HG03342 (cell line): ENCODE measurements around the gene BAG5.

ENCODE experiments used
- ATAC-seq: cut with Tn5 transposase; IDR thresholded peaks from one replicate; pipeline ENCODE4 v1.9.1; 2021; ENCODE audit warnings: mild to moderate bottlenecking, moderate library complexity; ENCODE audit not compliant: unreplicated experiment

The BAG5 gene

GRCh38 chr14:103535891-103536565 is 26.4 kb downstream of the BAG5 start:
- ATAC-seq = no peak

DNA sequence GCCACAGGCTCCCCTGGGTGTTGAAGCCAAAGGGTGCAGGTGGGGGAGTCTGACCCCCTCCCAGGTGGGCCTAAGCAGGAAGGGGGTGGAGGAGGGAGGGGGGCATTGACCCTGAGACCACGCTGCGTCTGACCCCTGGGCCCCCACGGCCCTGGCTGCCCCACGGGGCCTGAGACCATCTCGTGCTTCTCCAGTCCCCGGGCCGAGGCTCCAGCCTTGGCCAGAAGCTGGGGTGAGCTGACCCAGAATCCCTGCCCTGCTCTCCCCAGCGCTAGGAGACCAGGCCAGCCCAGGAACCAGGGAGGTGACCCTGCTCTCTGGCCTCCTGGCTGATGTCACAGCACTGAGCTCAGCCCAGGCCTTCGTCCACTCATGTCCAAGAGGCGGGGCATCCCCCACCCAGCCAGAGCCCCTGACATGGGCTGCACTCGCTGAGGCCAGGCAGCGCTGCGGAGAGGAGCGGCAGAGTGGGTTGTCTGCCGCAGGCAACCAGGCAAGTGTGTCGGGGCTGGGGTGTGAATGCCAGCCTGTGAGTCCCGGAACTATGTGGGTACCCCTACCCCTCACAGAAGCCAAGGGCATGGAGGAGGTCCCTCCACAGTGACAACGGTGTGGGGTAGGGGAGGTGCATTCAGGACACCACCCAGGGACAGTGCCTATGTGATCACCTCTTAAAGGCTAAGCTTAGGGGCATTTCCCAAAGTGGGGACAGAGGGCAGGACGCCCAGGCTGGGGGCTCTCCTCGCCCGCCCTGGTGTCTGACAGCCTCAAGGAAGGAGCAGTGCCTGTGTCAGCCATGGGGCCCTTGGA is 27.2 kb downstream of the BAG5 start:
- no peak for ATAC-seq

DNA sequence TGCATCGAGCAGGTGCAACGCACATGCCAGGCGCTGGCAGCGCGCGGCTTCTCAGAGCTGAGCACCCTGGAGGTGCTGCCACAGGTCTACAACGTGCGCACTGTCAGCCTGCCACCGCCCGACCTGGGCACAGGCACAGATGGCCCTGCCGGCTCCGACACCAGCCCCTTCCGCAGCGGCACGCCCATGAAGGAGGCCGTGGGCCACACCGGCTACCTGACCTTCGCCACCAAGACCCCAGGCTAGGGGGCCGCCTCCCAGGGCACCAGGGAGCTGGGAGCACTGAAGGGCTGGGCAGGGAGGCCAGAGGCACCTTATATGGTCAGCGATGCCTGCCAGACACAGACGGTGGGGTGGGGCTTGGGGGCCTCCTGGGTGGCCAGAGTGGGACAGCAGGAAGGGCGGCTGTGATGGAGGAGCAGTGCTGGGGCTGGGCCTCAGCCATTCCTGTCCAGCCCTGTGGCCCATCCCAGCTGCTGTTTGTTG is 27.8 kb downstream of the BAG5 start:
- ATAC-seq = no peak

GRCh38 chr14:103533999-103534575 is 28.4 kb downstream of the BAG5 start:
- no peak for ATAC-seq

DNA sequence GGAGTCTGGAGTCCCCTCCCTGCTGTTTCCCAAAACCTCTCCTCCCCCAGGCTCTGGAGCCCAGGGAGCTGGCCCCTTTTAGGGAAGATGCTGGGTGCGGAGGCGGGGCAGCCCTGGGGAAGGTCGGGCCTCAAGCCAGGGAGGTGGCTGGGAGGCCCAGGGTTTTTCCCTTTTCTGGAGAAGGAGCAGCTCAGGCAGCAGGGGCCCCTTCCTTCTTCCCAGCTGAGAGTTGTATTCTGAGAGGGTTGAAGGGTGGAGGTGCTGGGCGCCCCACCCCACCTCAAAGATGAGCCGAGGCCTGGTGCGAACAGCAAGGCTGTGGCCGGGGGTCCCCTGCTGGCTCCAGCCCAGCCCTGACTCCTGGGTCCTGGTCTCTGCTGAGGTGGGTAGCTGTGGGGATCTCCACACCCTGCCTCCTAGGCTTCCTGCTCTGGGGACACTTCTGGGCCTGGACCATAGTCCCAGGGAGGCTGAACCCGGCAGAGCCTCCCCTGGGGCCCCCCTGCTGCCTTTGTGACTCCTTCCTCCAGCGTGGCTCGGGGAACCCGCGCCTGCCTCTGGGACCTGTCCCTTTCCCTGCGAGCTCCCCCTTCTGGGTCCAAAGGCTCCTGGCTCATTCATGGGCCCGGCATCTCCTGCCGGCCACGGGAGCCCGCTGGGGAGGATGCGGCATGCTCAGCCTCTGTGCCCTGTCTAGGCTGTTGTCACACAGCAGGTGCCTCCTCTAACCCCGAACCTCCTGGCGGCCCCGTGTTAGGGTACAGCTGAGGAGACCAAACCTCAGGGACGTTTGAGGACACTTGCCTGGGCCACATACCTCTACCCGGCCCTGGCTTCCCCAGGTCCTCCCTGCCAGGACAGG is 29.1 kb downstream of the BAG5 start:
- no peak for ATAC-seq

DNA sequence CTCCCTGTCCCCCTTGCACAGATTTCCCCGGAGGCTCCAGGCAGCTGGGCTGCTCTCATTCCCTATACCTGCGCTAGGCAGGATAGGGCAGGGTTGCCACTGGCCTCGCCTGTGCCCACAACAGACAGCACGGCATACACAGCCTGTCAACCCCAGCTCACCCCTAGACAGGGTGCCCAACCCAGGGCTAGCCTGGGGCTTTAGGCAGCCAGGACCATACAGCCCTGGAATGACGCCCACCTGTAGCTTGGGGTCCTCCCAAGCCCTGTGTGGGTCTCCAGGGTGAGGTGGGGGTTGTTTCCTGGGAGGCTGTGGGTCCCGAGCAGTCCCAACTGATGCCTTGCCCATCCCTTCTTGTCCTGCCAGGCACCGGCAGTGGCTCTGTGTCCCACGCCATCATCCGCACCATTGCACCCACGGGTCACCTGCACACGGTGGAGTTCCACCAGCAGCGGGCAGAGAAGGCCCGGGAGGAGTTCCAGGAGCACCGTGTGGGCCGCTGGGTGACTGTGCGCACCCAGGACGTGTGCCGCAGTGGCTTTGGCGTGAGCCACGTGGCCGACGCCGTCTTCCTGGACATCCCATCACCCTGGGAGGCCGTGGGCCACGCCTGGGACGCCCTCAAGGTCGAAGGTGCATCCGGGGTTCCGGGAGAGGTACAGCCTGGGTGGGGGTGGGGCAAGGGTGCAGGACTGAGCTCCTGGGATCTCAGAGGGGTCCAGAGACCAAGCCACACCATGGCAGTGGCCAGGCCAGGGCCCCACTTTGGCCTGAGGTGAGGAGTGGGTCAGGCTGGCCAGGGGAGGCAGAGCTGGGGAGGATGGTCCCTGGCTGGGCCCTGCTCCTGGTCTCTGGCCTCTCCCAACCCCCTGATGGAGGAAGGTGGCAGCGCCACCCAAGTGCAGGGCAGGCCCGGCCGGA is 30.0 kb downstream of the BAG5 start:
- no peak for ATAC-seq

DNA sequence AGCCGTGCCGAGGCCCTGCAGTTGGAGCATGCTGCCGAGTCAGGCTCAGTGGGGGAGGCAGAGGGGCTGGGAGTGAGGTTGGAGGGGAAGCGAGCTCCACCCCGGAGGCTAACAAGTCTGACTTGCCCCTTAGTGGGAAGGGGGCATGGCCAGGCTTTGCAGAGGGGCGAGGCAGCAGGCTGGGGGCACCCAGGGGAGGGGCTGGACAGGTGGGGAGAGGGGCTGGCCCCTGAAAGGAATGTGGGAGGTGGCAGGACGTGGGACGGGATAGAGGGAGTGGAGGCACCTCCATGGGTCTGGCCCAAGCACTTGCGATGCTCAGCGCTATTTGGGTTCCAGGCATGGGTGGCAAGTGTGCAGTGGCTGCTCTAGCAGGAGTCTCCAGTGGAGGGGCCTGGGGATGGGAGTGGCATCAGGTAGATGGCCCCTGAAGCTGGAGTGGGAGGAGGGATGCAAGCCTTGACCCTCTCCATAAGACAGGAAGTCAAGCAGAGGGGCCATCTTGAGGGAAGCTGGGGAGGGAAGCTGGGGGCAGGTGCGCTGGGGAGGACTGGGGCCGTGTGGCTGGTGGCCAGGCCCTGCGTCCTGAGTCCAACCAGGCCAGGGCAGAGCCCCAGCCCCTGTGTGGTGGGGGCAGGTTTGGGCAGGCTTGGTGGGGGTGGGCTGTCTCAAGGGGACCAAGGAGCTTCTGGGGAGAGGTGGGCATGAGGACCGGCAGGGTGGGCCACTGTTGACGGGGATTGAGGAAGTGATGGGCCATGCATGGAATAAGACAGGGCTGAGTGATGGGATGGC is 30.8 kb downstream of the BAG5 start:
- ATAC-seq = no peak

DNA sequence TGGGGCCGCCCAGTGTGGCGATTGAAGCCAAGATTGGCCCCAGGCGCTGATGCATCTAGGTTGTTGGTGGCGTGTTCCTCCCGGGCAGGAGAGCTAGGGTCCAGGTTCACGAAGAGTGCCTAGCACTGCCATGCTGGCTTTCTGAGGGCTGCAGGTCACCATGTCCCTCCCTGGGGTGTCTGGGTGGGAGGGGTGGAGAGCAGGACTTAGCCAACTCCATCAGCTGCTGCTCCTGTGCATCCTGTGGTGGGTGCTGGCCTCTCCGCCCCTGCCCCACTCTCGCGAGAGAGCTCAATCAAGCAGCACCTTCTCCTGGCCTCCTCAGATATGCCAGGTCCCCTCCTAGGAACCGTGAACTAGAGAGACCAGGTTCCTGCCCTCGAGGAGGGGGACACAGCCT is 31.6 kb downstream of the BAG5 start:
- ATAC-seq = no peak

- no peak for ATAC-seq
Measured at GRCh38 chr14:103530390-103530789, 32.1 kb downstream of the BAG5 start.

DNA sequence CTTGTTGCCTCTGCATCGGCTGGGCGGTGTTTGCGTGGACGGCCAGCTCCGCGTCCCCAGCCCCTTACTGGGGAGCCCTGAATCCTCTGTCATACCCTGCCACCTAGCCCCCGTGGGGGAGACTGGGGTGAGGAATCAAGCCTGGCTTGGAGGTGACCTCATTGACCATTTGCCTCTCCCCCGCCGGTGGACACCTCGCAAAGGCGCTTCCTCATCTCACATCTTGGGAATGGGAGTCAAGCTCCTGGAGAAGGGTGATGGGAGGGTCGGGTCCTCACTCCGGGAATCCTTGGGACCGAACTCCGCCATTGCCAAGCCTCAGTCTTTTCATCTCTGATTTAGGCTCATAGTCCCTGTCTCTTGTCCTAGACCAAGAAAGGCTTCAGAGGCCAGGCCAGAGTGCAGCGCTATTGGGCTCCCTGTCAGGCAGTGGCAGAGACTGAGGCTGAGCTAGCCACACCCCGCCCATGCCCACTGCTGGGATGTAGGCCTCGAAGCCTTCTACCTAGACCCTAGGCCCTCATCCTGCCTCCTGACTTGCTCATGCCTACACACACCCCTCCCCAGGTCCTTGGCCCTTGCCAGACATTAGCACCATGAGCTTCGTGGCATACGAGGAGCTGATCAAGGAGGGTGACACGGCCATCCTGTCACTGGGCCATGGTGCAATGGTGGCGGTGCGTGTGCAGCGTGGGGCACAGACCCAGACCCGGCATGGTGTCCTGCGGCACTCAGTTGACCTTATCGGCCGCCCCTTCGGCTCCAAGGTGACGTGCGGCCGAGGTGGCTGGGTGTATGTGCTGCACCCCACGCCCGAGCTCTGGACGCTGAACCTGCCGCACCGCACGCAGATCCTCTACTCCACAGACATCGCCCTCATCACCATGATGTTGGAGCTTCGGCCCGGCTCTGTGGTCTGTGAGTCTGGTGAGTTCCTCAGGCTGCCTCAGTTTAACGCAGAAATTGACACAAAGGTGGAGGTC is 32.8 kb downstream of the BAG5 start:
- ATAC-seq = no peak

DNA sequence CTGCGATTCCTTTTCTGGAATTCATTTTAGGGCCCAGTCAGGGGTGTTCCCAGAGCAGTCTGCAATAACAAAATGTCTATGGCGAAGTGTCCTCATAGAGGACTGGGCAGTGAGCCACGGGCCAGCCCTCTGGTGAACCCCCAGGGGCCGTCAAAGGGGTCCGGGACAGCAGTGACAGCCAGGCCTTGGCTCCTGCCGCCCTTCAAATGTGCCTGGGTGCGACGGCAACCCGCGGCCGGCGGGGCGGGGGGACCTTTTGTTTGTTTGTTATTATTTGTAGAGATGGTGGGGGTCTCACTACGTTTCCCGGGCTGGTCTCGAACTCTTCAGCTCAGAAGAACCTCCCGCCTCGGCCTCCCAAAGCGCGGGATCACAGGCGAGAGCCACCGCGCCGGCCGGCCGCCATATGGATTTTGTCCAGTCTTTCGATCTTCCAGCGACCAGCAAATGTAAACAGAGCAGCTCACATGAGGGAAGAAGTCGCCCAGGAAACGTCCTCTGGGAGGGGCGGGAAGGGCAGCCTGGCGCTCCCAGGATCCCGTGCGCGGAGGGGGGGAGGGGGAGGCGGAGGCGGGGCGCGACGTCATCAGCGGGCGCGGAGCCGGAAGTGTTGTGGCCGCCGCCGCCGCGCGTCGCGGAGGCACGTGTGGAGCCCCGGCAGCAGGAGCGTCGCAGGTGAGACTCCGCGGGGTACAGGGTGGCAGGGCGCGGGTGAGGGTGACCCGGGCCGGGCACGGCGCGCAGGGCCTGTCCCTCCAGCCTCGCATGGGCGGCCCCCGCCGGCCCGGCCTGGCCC is 33.7 kb downstream of the BAG5 start, which contains the start of gene TRMT61A:
TRMT61A (plus strand) TSS at position 610 of the 796 bp plus-strand sequence. CDS start 783 bp downstream, outside the sequence.
- ATAC-seq = no peak

GRCh38 chr14:103528146-103528586 is 34.3 kb downstream of the BAG5 start:
- ATAC-seq = no peak

GRCh38 chr14:103527408-103528145 is 34.9 kb downstream of the BAG5 start:
- peak; percentile 66 for ATAC-seq

GRCh38 chr14:103526914-103527248 is 35.6 kb downstream of the BAG5 start:
- ATAC-seq = no peak

- ATAC-seq = no peak
Measured at GRCh38 chr14:103526247-103526913, 36.1 kb downstream of the BAG5 start.
